NCI-H2107 treated with DMSO at 0.1 percent for 48 hours (cell line): ENCODE data around the gene CDH6.

Experiments
- DNase-seq: peaks from one replicate; lab custom pipeline; 2025; ENCODE audit not compliant: unreplicated experiment; lab: John Stamatoyannopoulos, UW

The CDH6 gene

GRCh38 chr5:31365776-31366175, 172.3 kb downstream of the CDH6 start:
- DNase-seq, result no peak

- no peak for DNase-seq
Measured at GRCh38 chr5:31366941-31367340, 173.5 kb downstream of the CDH6 start.

DNA sequence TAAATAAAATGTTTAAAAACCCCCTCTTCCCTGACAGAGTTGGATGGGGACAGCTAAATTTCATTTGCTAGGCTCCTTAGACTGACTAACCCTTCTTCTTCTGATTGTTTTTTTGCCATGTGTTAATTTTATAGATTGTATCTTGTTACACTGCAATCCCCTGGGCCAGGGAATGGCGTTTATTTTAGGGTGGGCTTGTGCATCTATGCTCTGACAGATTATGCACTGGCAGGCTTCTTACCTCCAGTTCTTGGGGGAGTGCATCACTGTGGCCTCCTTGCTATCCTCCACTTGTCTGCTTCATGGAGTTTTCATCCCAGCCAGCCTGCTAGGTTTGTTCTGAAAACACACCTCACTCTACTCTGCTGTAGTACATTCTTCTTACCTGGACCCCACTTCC, 178.6 kb downstream of the CDH6 start:
- DNase-seq, result no peak

DNA sequence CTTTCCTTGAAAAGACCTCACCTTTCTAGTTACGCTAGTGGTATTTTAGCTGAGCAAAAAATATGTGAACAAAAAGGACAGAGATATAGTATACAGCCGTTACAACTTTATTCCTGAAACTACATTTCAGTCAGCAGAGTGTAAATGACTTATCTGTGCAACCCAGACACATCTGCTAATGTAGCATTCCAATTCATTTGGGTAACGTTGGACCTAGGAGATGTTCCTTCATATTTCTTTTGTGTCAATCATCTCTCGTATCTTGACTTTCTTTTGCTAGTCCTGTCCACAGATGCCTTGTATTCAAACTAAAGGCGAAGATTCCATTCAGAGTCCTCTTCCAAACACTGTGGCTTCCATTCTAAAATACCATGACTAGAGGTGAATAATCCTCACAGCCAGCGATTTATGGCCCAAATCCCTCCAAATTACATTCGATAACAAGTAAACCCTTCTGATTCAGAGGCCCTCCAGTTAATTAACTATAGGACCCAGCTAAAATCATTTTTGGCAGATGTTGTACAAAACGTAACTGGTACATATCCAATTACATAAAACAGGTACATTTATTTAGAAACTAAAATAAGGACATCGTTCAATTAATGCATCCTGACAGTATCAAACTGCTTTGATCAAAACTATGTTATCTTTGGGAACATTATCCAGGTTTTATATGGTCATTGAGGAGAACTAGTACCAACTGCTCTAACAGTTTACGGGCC, 182.7 kb downstream of the CDH6 start:
- DNase-seq, result no peak

GRCh38 chr5:31377274-31377946, 183.9 kb downstream of the CDH6 start:
- DNase-seq, result peak; percentile 7

DNA sequence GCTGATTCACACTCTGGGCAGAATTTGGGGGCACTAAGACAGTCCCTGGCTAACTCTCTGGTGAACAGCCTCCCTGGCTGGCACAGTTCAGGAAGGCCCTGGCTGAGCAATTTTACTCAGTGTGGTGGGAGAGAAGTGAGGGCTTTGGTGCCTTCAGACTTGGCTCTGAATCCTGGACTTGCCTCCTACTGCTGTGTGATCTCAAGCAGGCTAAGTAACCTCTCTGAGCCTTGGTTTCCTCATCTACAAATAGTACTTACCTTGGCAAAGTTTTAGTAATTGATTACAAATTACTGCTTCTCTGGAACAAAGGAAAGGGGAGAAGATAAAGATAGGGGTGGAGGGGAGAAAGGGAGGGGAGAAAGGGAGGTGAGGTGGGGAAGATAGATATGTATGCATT, 184.7 kb downstream of the CDH6 start:
- DNase-seq, result no peak
